HG02884 (cell line): Measurements from ENCODE around the gene LRP2.
"Not testable (repeated sequence)": the region's sequence is repeated elsewhere in the genome, so short reads cannot be mapped to it uniquely, and the experiment has no call there.

Source experiments
- ATAC-seq: cut with Tn5 transposase; IDR thresholded peaks from one replicate; pipeline ENCODE4 v1.9.1; 2021; ENCODE audit warnings: mild to moderate bottlenecking, moderate library complexity; ENCODE audit not compliant: unreplicated experiment

Gene LRP2

GRCh38 chr2:169362118-169362893 lies at the start of gene LRP2:
TSS of gene LRP2 (minus strand) at chr2:169362534. CDS start at chr2:169362399, 135 bp downstream.
- no peak for ATAC-seq

DNA sequence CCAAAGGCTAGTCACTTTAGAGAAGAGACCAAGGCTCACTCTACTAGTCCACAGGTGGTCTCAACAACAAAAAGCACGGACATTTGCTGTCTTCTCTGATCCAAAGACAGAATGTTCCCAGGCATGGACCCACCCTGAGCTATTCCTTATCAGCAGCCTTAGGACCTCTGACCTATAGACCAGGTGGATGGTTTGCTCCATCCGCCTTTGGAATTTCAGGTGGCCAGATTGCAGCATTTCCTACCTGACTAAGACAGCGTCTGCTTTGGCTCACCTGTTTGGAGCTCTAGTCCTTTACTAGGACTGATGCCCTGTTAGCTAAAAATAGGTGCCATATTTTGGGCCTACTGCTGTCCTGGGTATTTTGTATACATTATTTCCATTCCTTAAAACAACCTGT lies 44.6 kb upstream of the LRP2 start:
- no peak for ATAC-seq

GRCh38 chr2:169399491-169399890 lies 37.2 kb upstream of the LRP2 start:
- ATAC-seq, result not testable (repeated sequence)

DNA sequence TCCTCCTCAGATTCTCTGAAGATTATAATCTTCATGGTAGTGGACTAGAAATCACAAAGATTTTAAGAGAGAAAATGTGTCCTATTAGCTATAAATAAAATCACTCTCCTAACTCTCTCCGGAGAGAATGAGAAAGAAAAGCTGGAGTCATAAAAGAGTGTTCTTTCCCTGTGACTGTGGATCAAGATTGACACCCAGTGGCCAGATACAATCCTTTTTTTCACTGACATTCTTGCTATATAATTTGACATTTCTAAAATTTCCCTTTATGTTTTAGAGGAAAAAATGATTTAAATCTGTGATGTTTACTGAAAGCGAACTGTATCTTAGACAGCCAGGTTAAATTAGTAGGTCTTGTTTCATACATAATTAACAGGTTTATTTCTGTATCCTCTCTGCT lies 35.4 kb upstream of the LRP2 start:
- no peak for ATAC-seq

- no peak for ATAC-seq
These were observed 33.6 kb upstream of the LRP2 start for GRCh38 chr2:169395821-169396374.

DNA sequence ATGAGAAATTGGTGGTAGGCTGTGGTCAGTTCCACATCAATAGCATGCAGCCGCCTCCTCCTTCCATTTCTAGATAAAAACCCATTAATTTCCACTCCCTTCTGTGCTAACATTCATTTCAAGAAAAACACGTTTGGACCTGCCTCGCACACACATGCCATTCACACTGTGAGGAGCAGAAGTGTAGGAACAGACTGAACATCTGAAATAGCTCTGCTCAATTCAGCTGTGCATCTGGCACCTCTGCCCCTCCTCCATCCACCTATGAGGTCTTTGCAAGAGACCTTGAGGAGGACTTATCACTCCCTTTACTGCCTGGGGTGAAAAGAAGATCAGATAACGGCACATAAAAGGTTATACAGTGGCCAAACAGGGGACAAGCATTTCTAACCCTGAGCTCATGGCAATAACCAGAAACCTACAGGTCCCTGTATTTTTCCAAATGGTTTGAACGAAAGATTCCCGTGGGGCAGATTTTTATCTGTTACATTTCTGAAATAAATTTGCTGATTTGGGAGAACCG lies 30.8 kb upstream of the LRP2 start:
- peak; percentile 65 for ATAC-seq

DNA sequence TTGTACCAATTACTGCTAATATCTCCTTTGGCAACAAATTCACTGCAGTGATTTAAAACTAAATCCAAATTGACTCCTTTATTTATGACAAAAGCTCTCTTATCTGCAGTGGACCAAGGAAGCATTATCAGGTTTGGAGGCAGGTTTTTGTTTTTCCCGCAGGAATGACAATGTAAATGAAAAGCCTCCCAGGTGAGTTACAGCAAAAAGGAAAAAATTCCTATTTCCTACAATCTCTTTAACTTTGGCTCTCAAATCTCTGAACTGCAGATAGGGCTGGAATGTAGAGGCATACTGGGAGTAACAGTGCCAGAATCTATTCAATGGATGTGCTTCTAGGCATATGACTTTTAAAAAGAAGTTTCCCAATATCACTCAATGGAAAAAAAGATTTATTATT lies 28.9 kb upstream of the LRP2 start:
- ATAC-seq, result no peak

GRCh38 chr2:169388161-169388560 lies 25.8 kb upstream of the LRP2 start:
- ATAC-seq, result no peak

DNA sequence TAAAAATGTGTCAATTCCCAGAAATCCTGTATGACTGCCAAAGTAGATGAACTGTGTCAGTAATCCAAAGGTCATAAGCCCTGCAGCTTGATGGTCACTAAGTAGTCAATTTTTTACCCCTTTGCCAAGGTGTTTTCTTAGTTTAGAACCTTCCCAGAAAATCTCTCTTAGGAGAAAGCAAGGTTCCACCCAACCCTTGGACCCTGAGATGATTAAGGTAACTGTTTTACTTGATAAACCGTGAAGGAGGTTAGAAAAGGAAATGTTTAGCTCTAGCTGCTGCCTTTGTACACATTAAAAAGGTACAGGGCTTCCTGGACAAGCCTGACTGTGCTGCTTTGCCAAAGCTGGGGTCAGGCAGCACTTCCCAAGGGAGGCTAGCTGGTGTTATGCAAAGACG lies 24.4 kb upstream of the LRP2 start:
- no peak for ATAC-seq

- no peak for ATAC-seq
These were observed 22.5 kb upstream of the LRP2 start for GRCh38 chr2:169384816-169385215.

DNA sequence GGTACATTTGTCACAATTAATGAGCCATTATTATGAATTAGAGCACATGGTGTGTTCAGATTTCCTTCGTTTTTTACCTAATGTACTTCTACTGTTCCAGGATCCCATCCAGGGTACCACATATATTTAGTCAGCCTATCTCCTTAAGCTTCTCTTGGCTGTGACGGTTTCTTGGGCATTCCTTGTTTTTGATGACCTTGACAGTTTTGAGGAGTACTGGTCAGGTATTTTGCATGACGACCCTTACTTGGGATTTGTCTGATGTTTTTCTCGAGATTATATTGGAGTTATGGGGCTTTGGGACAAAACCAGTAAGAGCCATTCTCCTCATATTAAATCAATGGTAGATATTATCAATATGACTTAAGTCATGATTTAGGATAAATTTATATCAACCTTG lies 10.2 kb upstream of the LRP2 start:
- no peak for ATAC-seq

GRCh38 chr2:169366066-169366465 lies 3.7 kb upstream of the LRP2 start:
- no peak for ATAC-seq

DNA sequence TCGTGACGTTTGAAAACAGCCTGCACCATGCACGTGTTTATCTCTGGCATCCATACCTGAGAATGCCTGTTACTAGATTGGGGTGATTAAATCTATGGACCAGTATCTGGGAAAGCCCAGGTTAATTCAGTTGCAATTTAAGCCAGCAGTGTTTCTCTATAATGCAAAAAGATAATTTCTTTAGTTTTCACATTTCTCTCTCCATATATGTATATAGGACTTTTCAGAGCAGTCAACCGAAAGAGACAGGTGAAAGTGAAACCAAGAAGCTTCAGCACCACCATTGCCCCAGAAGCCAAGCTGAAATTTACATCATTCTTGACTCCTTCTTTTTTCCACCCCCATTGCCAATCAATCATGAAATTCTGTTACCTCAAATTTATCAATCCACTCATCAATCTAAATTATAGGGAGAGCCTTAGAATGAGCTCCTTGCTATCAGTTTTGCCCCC lies 2.7 kb upstream of the LRP2 start:
- peak; percentile 46 for ATAC-seq

DNA sequence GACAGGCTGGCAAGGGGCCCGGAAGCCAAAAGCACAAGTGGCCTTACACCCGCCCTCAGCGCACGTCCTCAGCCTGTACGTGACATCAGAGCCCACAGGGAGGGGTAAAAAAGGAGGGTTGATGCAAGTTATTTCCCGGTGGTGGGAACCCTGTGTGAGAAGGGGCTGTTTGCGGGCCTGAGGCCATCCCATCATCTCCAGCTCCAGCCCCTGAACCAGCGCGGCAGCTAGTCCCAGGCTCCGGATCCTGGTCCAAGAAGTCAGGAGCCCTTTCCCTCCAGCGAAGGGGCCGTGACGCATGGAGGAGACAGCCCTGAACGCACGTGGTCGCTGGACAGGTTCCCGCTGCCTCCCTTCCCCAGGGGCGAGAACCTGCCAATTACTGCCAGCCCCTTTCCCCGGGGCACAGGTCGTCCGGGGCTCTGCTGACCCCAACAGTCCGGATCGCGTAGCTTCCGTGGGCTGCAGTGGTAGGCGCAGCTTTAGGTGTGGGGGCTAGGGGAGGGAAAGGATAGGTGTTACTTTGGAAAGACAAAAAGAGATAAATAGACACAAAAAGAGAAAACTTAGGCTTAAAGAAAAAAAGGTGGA lies 1.3 kb upstream of the LRP2 start:
- peak; percentile 36 for ATAC-seq

GRCh38 chr2:169362894-169363559 lies 693 bp upstream of the LRP2 start:
- no peak for ATAC-seq

- ATAC-seq, result no peak
These were observed 622 bp downstream of the LRP2 start for GRCh38 chr2:169361706-169362117.

DNA sequence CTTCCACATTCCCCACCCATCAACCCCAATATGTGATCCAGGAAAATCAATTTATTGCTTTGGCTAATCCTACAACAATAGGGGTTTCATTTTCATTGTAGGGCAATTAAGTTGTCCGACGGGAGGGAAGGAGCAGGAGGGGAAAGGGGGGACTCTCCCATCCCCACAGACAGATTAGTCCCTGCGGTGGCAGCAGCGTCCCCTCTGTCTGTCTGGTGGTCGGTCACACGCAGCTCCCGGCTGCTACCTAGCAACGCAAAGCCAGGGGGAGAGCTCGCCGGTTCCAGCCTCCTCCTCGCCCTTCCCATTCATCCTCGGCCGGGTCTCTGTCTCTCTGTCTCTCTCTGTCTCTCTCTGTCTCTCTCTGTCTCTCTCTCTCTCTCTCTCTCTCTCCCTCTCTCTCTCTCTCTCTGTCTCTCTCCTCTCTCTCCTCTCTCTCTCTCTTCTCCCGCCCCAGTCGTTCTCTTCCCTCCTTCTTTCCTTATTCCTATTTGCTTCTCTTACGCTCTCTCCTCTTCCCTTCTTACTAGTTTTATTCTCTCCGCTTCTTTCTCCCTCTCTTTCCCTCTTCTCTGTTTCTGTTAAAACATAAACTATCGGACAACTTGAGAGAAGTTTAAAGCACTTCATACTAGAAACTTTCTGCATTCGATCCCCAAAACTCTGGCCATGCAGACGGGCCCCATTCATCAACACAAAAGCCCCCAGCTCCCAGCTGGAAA lies 1.2 kb downstream of the LRP2 start:
- ATAC-seq, result no peak

- no peak for ATAC-seq
These were observed 4.3 kb downstream of the LRP2 start for GRCh38 chr2:169358016-169358415.

DNA sequence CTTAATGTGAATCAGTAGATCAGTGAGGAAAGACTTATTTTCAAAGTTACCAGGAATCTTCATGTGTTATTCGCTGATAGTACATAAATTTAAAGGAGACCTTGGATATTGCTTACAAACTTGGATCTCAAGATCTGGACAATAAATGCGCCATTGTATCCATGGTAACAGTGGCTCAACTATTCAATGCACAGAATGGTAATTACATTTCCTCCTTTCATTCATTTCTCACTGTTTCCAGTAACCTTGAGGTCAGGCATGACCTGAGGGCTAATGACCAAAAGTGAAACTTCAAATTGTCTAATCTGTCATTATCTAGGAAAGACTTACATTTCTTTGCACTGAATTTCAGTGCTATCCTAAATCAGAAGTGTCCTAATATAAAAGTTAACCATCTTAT lies 8.1 kb downstream of the LRP2 start:
- no peak for ATAC-seq

- ATAC-seq, result no peak
These were observed 10.6 kb downstream of the LRP2 start for GRCh38 chr2:169351725-169352124.

DNA sequence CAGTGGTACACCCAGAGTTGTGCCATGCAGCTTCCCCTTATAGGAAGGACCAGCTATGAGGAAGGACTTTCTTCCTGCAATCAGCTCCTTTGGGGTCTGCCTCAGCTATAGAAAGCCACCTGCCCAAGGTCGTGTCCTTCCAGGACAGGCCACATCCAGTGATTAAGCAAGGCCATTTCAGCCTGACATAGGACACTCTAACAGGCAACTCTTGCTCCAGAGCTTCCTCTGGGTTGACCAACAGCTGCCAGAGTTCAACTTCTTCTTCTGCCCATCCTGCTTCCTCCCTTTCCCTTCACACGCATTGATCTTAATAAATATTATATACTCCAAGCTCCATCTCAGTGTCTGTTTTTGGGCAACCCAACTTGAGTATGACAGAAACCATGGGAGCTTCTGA lies 12.8 kb downstream of the LRP2 start:
- no peak for ATAC-seq
